HEK293 (cell line): ENCODE measurements around the gene SH3RF3.

Source experiments
- CTCF ChIA-PET: fragments of 350-600 bp; formaldehyde crosslinking; extraction: SDS; loops from one replicate; lab custom pipeline; 2021; ENCODE audit warnings: antibody characterized with exemption; lab: Yijun Ruan, JAX
- POLR2A ChIA-PET: fragments of 300-600 bp; formaldehyde crosslinking; extraction: SDS; loops from one replicate; lab custom pipeline; 2020; ENCODE audit warnings: antibody characterized with exemption, inconsistent platforms; lab: Yijun Ruan, JAX
- H3K27ac ChIP-seq: fragments of 200-500 bp; sonication (Bioruptor generic); 2 replicates; pipeline ENCODE4 v1.5.1; 2014; ENCODE audit warnings: low read depth, low read length, control low read depth, inconsistent platforms; ENCODE audit errors: extremely low read depth
- H3K36me3 ChIP-seq, 2 experiments: fragments of 200-500 bp in 1 of 2; sonication (Bioruptor generic) in 1 of 2; 1 replicate in 1 of 2; 2 replicates in 1 of 2; pipeline ENCODE4 v1.5.1; 2014 to 2017; ENCODE audit warnings: inconsistent platforms in 2 of 2, low read length in 2 of 2; ENCODE audit not compliant: control insufficient read depth in 2 of 2, insufficient read depth in 1 of 2
- H3K4me1 ChIP-seq: fragments of 200-500 bp; sonication (Bioruptor generic); 2 replicates; pipeline ENCODE4 v1.5.1; 2014; ENCODE audit warnings: mild to moderate bottlenecking, low read length, inconsistent platforms; ENCODE audit not compliant: control insufficient read depth, insufficient read depth
- H3K4me3 ChIP-seq: 2 replicates; pipeline ENCODE4 v1.5.1; 2011; ENCODE audit warnings: low read depth, mild to moderate bottlenecking, control low read depth, low read length, moderate library complexity
- H3K9me3 ChIP-seq: fragments of 200-500 bp; sonication (Bioruptor generic); 2 replicates; pipeline ENCODE4 v1.5.1; 2014; ENCODE audit warnings: low read depth, low read length, inconsistent platforms; ENCODE audit not compliant: control insufficient read depth, insufficient read depth
- EGR2 ChIP-seq: fragments of 450-650 bp; formaldehyde crosslinking; IDR thresholded peaks from 2 replicates; pipeline ENCODE4 v1.5.1; 2016; ENCODE audit warnings: low read depth, missing biosample characterization, missing genetic modification characterization
- FEZF1 ChIP-seq: fragments of 450-650 bp; formaldehyde crosslinking; IDR thresholded peaks from 2 replicates; pipeline ENCODE4 v1.5.1; 2016; ENCODE audit warnings: missing biosample characterization, missing genetic modification characterization
- HOXC10 ChIP-seq: sonication (generic); formaldehyde crosslinking; IDR thresholded peaks from 2 replicates; pipeline ENCODE4 v1.8.1; 2023; ENCODE audit warnings: mild to moderate bottlenecking, missing genetic modification reagents
- MYNN ChIP-seq: fragments of 450-650 bp; formaldehyde crosslinking; IDR thresholded peaks from 2 replicates; pipeline ENCODE4 v1.5.1; 2016; ENCODE audit warnings: missing biosample characterization, missing genetic modification characterization, borderline replicate concordance
- PRDM1 ChIP-seq: fragments of 450-650 bp; formaldehyde crosslinking; IDR thresholded peaks from 2 replicates; pipeline ENCODE4; 2016; ENCODE audit warnings: missing biosample characterization, missing genetic modification characterization
- ZBTB7A ChIP-seq: fragments of 450-650 bp; formaldehyde crosslinking; IDR thresholded peaks from 2 replicates; pipeline ENCODE4 v1.5.1; 2016; ENCODE audit warnings: low read depth, missing biosample characterization, missing genetic modification characterization
- ZFP41 ChIP-seq: fragments of 450-650 bp; formaldehyde crosslinking; IDR thresholded peaks from 2 replicates; pipeline ENCODE4 v1.5.1; 2016; ENCODE audit warnings: missing biosample characterization, missing genetic modification characterization, borderline replicate concordance
- ZNF148 ChIP-seq: fragments of 450-650 bp; formaldehyde crosslinking; IDR thresholded peaks from 2 replicates; pipeline ENCODE4 v1.5.0; 2017; ENCODE audit warnings: missing biosample characterization, missing genetic modification characterization, borderline replicate concordance
- ZNF155 ChIP-seq: fragments of 450-650 bp; formaldehyde crosslinking; IDR thresholded peaks from 2 replicates; pipeline ENCODE4 v1.5.1; 2016; ENCODE audit warnings: missing biosample characterization, missing genetic modification characterization
- ZNF202 ChIP-seq: fragments of 450-650 bp; formaldehyde crosslinking; IDR thresholded peaks from 2 replicates; pipeline ENCODE4 v1.5.1; 2016; ENCODE audit warnings: missing biosample characterization, missing genetic modification characterization, borderline replicate concordance
- ZNF211 ChIP-seq: fragments of 450-650 bp; formaldehyde crosslinking; IDR thresholded peaks from 2 replicates; pipeline ENCODE4 v1.5.1; 2016; ENCODE audit warnings: low read depth, missing biosample characterization, missing genetic modification characterization
- ZNF26 ChIP-seq: fragments of 450-650 bp; formaldehyde crosslinking; IDR thresholded peaks from 2 replicates; pipeline ENCODE4 v1.5.1; 2016; ENCODE audit warnings: missing biosample characterization, missing genetic modification characterization
- ZNF341 ChIP-seq: fragments of 450-650 bp; formaldehyde crosslinking; IDR thresholded peaks from 2 replicates; pipeline ENCODE4; 2016; ENCODE audit warnings: low read depth, missing biosample characterization, missing genetic modification characterization
- ZNF354C ChIP-seq: fragments of 450-650 bp; formaldehyde crosslinking; IDR thresholded peaks from 2 replicates; pipeline ENCODE4 v1.5.1; 2016; ENCODE audit warnings: missing biosample characterization, missing genetic modification characterization, low read depth, borderline replicate concordance
- ZNF391 ChIP-seq: fragments of 450-650 bp; formaldehyde crosslinking; IDR thresholded peaks from 2 replicates; pipeline ENCODE4 v1.5.1; 2016; ENCODE audit warnings: low read depth, missing biosample characterization, missing genetic modification characterization, borderline replicate concordance
- ZNF501 ChIP-seq: fragments of 450-650 bp; formaldehyde crosslinking; IDR thresholded peaks from 2 replicates; pipeline ENCODE4 v1.5.1; 2016; ENCODE audit warnings: missing biosample characterization, missing genetic modification characterization
- ZNF549 ChIP-seq: fragments of 450-650 bp; IDR thresholded peaks from 2 replicates; pipeline ENCODE4 v1.5.1; 2018; ENCODE audit warnings: missing biosample characterization, missing genetic modification characterization, mild to moderate bottlenecking, inconsistent platforms, moderate library complexity
- ZNF558 ChIP-seq: fragments of 450-650 bp; formaldehyde crosslinking; IDR thresholded peaks from 2 replicates; pipeline ENCODE4 v1.5.1; 2016; ENCODE audit warnings: missing biosample characterization, missing genetic modification characterization
- ZNF560 ChIP-seq: fragments of 450-650 bp; formaldehyde crosslinking; IDR thresholded peaks from 2 replicates; pipeline ENCODE4 v1.5.1; 2017; ENCODE audit warnings: missing biosample characterization, missing genetic modification characterization, borderline replicate concordance
- ZNF571 ChIP-seq: fragments of 450-650 bp; formaldehyde crosslinking; IDR thresholded peaks from 2 replicates; pipeline ENCODE4 v1.5.0; 2017; ENCODE audit warnings: missing biosample characterization, missing genetic modification characterization
- ZNF580 ChIP-seq: fragments of 450-650 bp; formaldehyde crosslinking; IDR thresholded peaks from 2 replicates; pipeline ENCODE4 v1.5.1; 2016; ENCODE audit warnings: missing biosample characterization, missing genetic modification characterization
- ZNF660 ChIP-seq: fragments of 450-650 bp; IDR thresholded peaks from 2 replicates; pipeline ENCODE4 v1.5.1; 2018; ENCODE audit warnings: missing biosample characterization, mild to moderate bottlenecking, missing genetic modification characterization
- ZNF664 ChIP-seq: fragments of 450-650 bp; formaldehyde crosslinking; IDR thresholded peaks from 2 replicates; pipeline ENCODE4 v1.5.1; 2016; ENCODE audit warnings: missing biosample characterization, missing genetic modification characterization
- ZNF837 ChIP-seq: fragments of 450-650 bp; formaldehyde crosslinking; IDR thresholded peaks from 2 replicates; pipeline ENCODE4 v1.5.1; 2016; ENCODE audit warnings: missing biosample characterization, missing genetic modification characterization
- TF ChIP-seq, protein P1 (sequence below): fragments of 450-650 bp; IDR thresholded peaks from 2 replicates; pipeline ENCODE4 v1.5.1; 2018; ENCODE audit warnings: missing biosample characterization, mild to moderate bottlenecking, missing genetic modification characterization
- TF ChIP-seq, protein P2 (sequence below): fragments of 450-650 bp; formaldehyde crosslinking; IDR thresholded peaks from 2 replicates; pipeline ENCODE4 v1.5.1; 2016; ENCODE audit warnings: missing biosample characterization, missing genetic modification characterization

The SH3RF3 gene

GRCh38 chr2:109517118-109517889 lies 388.3 kb downstream of the SH3RF3 start:
- H3K36me3 ChIP-seq = no peaks in the 10 kb centered on the region
- ChIA-PET POLR2A (interaction anchor here (1.8 kb wide), 1 partner anchor 97 kb away, joined by 4 read pairs; the partner anchor contains the start of genes SEPTIN10 and SOWAHC), CTCF (interaction anchor here (0.5 to 1.5 kb wide), 7 partner anchors 8 to 278 kb away, joined by 3 to 5 read pairs (median 4); no protein-coding TSS in a partner anchor)

GRCh38 chr2:109519513-109519912 lies 390.5 kb downstream of the SH3RF3 start:
- Histone ChIP-seq H3K4me1 (no peaks in the 10 kb centered on the region), H3K9me3 (no peaks in the 10 kb centered on the region), H3K36me3 (no peaks in the 10 kb centered on the region), H3K4me3 (no peak overlapping the region), H3K27ac (no peak overlapping the region)
- CTCF ChIA-PET = no interaction called here
- POLR2A ChIA-PET = no interaction called here
- TF ChIP-seq EGR2 = no peak
- TF ChIP-seq PRDM1 (tag by site-specific recombination) = no peak
- TF ChIP-seq ZNF571 (tag by site-specific recombination) = no peak
- no peak for TF ChIP-seq ZNF148 (tag by site-specific recombination)
- TF ChIP-seq ZNF549 (tag by site-specific recombination) = no peak
- no peak for TF ChIP-seq ZNF660 (tag by site-specific recombination)
- TF ChIP-seq ZNF501 (tag by site-specific recombination) = no peak
- no peak for TF ChIP-seq ZNF354C (tag by site-specific recombination)
- no peak for TF ChIP-seq ZNF155 (tag by site-specific recombination)
- no peak for TF ChIP-seq FEZF1
- TF ChIP-seq ZBTB7A (tag by site-specific recombination) = no peak
- TF ChIP-seq, protein P1, sequence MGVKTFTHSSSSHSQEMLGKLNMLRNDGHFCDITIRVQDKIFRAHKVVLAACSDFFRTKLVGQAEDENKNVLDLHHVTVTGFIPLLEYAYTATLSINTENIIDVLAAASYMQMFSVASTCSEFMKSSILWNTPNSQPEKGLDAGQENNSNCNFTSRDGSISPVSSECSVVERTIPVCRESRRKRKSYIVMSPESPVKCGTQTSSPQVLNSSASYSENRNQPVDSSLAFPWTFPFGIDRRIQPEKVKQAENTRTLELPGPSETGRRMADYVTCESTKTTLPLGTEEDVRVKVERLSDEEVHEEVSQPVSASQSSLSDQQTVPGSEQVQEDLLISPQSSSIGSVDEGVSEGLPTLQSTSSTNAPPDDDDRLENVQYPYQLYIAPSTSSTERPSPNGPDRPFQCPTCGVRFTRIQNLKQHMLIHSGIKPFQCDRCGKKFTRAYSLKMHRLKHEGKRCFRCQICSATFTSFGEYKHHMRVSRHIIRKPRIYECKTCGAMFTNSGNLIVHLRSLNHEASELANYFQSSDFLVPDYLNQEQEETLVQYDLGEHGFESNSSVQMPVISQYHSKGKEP (tag by site-specific recombination) = no peak
- no peak for TF ChIP-seq ZFP41 (tag by site-specific recombination)
- TF ChIP-seq HOXC10 (CRISPR knock-in tag) = no peak
- TF ChIP-seq ZNF391 (tag by site-specific recombination) = no peak
- TF ChIP-seq, protein P2, sequence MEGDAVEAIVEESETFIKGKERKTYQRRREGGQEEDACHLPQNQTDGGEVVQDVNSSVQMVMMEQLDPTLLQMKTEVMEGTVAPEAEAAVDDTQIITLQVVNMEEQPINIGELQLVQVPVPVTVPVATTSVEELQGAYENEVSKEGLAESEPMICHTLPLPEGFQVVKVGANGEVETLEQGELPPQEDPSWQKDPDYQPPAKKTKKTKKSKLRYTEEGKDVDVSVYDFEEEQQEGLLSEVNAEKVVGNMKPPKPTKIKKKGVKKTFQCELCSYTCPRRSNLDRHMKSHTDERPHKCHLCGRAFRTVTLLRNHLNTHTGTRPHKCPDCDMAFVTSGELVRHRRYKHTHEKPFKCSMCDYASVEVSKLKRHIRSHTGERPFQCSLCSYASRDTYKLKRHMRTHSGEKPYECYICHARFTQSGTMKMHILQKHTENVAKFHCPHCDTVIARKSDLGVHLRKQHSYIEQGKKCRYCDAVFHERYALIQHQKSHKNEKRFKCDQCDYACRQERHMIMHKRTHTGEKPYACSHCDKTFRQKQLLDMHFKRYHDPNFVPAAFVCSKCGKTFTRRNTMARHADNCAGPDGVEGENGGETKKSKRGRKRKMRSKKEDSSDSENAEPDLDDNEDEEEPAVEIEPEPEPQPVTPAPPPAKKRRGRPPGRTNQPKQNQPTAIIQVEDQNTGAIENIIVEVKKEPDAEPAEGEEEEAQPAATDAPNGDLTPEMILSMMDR (tag by site-specific recombination) = no peak
- TF ChIP-seq ZNF341 = no peak
- TF ChIP-seq ZNF837 (tag by site-specific recombination) = no peak
- no peak for TF ChIP-seq ZNF558 (tag by site-specific recombination)
- TF ChIP-seq ZNF26 (tag by site-specific recombination) = no peak

More at GRCh38 chr2:109517118-109517889, 388.3 kb downstream of the SH3RF3 start:
- TF ChIP-seq MYNN (no peak), ZNF202 (tag by site-specific recombination) (no peak), ZNF211 (tag by site-specific recombination) (no peak), ZNF580 (tag by site-specific recombination) (no peak), ZNF560 (tag by site-specific recombination) (no peak), ZNF664 (no peak)
- Histone ChIP-seq H3K9me3 (no peaks in the 10 kb centered on the region), H3K4me1 (no peaks in the 10 kb centered on the region), H3K4me3 (no peak overlapping the region), H3K27ac (no peak overlapping the region)
